ENCODE data around the gene ZIC4.

ZIC4 gene

DNA sequence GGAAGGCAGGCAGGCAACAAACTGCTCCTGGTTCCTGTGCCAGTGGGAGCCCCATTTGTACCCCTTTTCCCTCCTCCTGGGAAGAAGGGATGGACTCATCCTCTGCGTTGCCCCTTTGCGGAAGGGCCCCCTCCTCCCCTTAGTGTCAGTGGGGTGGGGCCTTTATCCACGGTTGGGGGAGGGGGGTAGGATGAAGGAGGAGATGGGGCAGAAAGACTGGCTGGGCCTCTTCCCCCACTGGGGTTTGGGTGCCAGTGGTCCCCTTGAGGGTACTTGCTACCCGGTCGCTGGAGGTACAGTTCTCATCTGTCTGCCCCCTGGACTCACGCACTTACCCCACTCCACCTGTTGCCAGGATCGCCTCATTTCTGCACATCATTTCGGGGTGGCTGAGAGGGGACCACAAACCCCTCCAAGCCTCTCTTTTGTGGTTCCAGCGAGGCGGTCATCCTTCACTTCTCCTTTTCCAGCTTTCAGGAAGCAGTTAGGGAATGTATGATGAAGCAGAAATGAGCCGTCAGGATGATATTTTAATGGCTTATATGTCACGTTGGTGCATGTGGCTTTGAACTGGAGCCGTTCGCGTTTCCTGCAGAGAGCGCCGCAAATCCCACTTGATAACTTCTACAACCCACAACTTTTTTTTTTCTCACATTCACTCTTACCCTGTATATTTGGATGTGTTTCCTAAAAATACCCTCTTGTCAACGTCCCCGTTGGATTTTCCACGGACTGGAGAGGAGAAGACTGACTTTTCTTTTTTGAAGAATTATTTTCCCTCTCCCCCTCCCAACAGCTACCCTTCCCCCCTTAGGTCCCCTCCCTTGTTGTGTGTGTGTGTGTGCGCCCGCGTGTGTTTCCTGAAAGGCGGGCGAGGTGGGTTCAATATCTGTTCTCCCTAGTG lies at the start of gene ZIC4:
Gene ZIC4 (minus strand): TSS at position 516 of the 904 bp plus-strand sequence. CDS start 3,746 bp downstream, outside the sequence.
- TF ChIP-seq, protein P1, sequence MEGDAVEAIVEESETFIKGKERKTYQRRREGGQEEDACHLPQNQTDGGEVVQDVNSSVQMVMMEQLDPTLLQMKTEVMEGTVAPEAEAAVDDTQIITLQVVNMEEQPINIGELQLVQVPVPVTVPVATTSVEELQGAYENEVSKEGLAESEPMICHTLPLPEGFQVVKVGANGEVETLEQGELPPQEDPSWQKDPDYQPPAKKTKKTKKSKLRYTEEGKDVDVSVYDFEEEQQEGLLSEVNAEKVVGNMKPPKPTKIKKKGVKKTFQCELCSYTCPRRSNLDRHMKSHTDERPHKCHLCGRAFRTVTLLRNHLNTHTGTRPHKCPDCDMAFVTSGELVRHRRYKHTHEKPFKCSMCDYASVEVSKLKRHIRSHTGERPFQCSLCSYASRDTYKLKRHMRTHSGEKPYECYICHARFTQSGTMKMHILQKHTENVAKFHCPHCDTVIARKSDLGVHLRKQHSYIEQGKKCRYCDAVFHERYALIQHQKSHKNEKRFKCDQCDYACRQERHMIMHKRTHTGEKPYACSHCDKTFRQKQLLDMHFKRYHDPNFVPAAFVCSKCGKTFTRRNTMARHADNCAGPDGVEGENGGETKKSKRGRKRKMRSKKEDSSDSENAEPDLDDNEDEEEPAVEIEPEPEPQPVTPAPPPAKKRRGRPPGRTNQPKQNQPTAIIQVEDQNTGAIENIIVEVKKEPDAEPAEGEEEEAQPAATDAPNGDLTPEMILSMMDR (conservative IDR thresholded peaks at IDR 0.05; ENCODE audit: low read depth, low read length): no peak

DNA sequence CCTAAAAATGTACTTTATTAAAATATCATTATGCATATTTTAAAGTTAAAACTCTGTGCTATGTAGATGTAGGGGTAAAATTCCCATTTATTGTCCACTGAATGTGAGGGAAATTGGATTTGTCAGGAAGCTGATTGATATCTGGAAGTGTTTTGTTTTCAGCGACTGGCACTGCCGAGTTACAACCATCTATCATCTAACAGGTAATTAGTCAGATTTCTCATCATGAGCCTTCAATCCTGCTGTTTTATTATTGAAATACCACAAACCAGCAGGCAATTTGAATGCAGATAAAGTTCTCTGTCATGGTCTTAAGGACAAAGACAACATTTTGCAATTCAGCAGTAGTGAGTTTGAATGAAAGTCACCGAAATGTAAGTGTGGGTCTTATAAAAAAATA lies 43.3 kb upstream of the ZIC4 start:
- no peak overlapping the region for H3K4me3 ChIP-seq (ENCODE audit: low read length)
- TF ChIP-seq, protein P1 (conservative IDR thresholded peaks at IDR 0.05; ENCODE audit: low read depth, low read length): no peak
- no peak for DNase-seq (ENCODE audit: low read depth)

More for the DNA sequence above, at the start of gene ZIC4:
- no peak for DNase-seq (ENCODE audit: low read depth)
- no peak within 1 kb of the TSS for H3K4me3 ChIP-seq (ENCODE audit: low read length)

DNA sequence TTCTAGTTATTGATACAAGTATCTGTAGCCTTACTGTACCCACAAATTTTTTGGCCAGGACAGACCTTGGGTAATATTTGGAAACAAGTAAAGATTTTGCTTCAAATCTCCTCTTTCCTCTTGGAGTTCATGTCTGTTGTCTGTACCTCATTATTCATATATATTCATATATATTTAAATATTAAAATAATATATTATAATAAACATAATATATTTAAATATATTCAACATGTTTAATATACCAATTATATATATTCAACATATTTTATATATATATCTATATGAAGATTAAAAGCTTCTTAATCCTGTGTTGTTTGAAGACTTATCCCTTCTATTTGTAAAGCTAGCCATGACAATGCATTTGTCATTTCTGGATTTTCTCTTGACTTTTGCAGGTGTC lies 40.9 kb upstream of the ZIC4 start:
- no peak overlapping the region for H3K4me3 ChIP-seq (ENCODE audit: low read length)
- TF ChIP-seq, protein P1 (conservative IDR thresholded peaks at IDR 0.05; ENCODE audit: low read depth, low read length): no peak
- DNase-seq (ENCODE audit: low read depth): no peak

DNA sequence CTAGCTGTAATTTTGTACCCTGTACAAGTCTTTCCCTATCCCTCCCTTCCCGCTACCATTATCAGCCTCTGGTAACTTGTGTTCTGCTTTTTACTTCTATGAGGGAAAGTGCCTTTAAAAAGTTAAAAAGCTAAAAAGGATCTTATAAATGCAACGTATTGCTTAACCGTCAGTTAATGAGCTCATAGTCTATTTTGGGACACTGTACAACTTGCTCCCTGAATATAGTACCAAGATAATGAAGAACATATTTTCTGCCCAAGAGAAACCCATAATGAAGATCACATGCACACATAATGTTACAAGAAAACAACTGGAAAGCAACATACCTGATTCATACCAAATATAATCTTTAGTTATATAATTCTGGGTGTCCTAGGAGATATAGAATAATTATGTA lies 25.4 kb upstream of the ZIC4 start:
- no peak overlapping the region for H3K4me3 ChIP-seq (ENCODE audit: low read length)
- TF ChIP-seq, protein P1 (conservative IDR thresholded peaks at IDR 0.05; ENCODE audit: low read depth, low read length): no peak
- no peak for DNase-seq (ENCODE audit: low read depth)

DNA sequence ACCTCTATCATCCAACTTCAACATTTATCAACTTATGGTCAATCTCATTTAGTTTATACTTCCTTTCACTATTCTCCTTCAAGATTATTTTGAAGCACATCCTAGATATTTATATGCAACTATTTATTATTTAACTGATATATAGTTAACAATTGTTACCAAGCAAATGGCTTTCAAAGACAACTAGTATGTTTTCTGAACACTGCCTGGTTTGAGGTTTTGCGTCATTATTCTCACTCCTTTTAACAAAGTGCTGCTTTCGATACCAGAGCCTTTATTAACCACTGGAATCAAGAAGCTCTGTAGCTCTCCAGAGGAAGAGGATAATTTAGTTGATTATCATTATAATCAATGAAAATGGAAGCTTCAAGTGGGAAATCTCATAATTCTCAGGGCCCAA lies 22.4 kb upstream of the ZIC4 start:
- DNase-seq (ENCODE audit: low read depth): no peak
- no peak overlapping the region for H3K4me3 ChIP-seq (ENCODE audit: low read length)
- TF ChIP-seq, protein P1 (conservative IDR thresholded peaks at IDR 0.05; ENCODE audit: low read depth, low read length): no peak

DNA sequence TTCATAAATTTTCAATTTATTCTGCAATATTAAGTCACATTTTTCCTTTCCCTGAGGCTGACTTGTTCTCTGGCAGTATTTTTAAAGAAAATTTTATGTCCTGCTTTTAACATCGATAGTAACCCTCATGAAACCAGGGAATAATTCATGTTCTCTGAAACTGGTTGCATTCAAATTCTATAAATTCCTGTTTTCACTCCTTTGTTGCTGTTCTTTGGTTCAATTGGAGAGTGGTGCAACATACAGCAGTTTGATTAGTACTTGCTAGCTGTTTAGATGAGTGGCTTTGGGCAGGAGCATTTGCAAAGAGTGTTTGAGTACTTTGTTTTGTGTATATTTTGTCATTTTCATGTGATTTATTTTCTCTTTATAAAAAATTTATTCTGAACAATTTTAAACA lies 22.0 kb upstream of the ZIC4 start:
- no peak overlapping the region for H3K4me3 ChIP-seq (ENCODE audit: low read length)
- DNase-seq (ENCODE audit: low read depth): no peak
- TF ChIP-seq, protein P1 (conservative IDR thresholded peaks at IDR 0.05; ENCODE audit: low read depth, low read length): no peak

DNA sequence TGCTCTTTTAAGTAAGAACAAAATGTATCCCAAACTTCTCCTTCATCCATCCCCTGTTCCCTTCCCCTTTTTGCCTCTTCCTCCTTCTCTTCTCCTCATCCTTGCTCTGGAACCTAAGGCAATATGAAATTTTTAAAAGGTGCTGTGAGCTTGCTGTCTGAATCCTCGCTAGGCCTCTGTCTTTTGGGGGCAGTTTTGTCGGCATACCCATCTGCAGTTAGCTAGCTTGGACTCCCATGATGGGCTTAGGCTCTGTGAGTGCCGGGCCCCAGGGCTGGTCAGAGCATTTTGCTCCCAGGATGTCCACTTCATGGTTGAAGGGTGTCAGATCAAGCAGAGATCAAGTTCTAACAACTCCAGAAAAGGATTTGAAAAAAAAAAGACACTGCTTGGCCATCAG lies 21.4 kb upstream of the ZIC4 start:
- TF ChIP-seq, protein P1 (conservative IDR thresholded peaks at IDR 0.05; ENCODE audit: low read depth, low read length): no peak
- DNase-seq (ENCODE audit: low read depth): no peak
- H3K4me3 ChIP-seq (ENCODE audit: low read length): no peak overlapping the region
